Body of pancreas (tissue), 4 donors: ENCODE data around the gene SLC25A42. TPM values are rescaled to one million over a fixed set of nuclear protein-coding genes. Genes with fewer than 3 reads are reported as not detected.

Experiments
- ATAC-seq: fragments of 150-250 bp; one replicate; pipeline ENCODE4 v1.9.1; 2016
- DNase-seq, 4 donors: peaks; one replicate each; pipeline ENCODE4 v3.0.0-alpha.2; 2019
- H3K27ac ChIP-seq, 4 donors: fragments of 200-600 bp; sonication (generic); 1 replicate in 3 of 4; 2 replicates in 1 of 4; pipeline versions ENCODE4 v1.5.1 to v1.6.1; 2016 to 2019; ENCODE audit warnings: mild to moderate bottlenecking in 1 of 4, mixed read lengths in 1 of 4, moderate library complexity in 1 of 4
- H3K27me3 ChIP-seq, 2 donors: fragments of 200-600 bp; sonication (generic); one replicate each; pipeline ENCODE4 v1.6.0; 2016; ENCODE audit warnings: mild to moderate bottlenecking in 1 of 2
- H3K36me3 ChIP-seq, 2 donors: fragments of 200-600 bp; sonication (generic); replicated peaks in 1 of 2; 2 replicates each; pipeline ENCODE4 v1.5.1; 2016; ENCODE audit warnings: low read depth in 2 of 2; ENCODE audit not compliant: insufficient read depth in 1 of 2
- H3K4me1 ChIP-seq: fragments of 200-600 bp; sonication (generic); one replicate; pipeline ENCODE4 v1.6.0; 2016
- H3K4me3 ChIP-seq, 2 donors: fragments of 200-600 bp; sonication (generic); 1 replicate in 1 of 2; 2 replicates in 1 of 2; pipeline ENCODE4 v1.5.1; 2016 to 2019
- H3K9me3 ChIP-seq, 3 donors: fragments of 200-600 bp; sonication (generic); 1 replicate in 2 of 3; 2 replicates in 1 of 3; pipeline ENCODE4 v1.5.1; 2016
- CTCF ChIP-seq, 7 experiments: fragments of 450-650 bp in 4 of 7; fragments of 200-600 bp in 3 of 7; sonication (generic) in 3 of 7; IDR thresholded peaks; one replicate each; pipeline ENCODE4 v1.5.1; 2016 to 2019; ENCODE audit warnings: antibody characterized with exemption in 7 of 7
- POLR2A ChIP-seq, 3 donors: fragments of 450-650 bp; IDR thresholded peaks; one replicate each; pipeline ENCODE4 v1.6.1; 2016; ENCODE audit warnings: antibody characterized with exemption in 3 of 3, mild to moderate bottlenecking in 2 of 3
- WGBS, 2 donors: methylation state at CpG; one replicate each; pipeline ENCODE4 v1.1.5; 2017; 5-methylcytosine and 5-hydroxymethylcytosine counted together
- intact Hi-C: fragments of 100-400 bp; cut with DNase I; formaldehyde crosslinking; loops from one replicate; pipeline ENCODE4 v1.15.1; 2023
- total RNA-seq, 2 donors: library from RNA; depleted of rRNA; stranded (reverse); fragments of >200 nt; gene quantifications; one replicate each; pipeline ENCODE4 v1.1.0, GENCODE V29; 2016

SLC25A42 gene
- total RNA-seq, 2 donors from 2014 or later: 10.1 to 24.7 TPM

GRCh38 chr19:19055701-19056100 lies 8.1 kb upstream of the SLC25A42 start:
- H3K27ac ChIP-seq: no peak overlapping the region
- no peaks in the 10 kb centered on the region for H3K27me3 ChIP-seq
- no peak for TF ChIP-seq POLR2A (IDR thresholded peaks at IDR 0.05)
- no peak for TF ChIP-seq CTCF (IDR thresholded peaks at IDR 0.05)
- DNase-seq: no peak
- no peaks in the 10 kb centered on the region for H3K4me1 ChIP-seq
- no peaks in the 10 kb centered on the region for H3K9me3 ChIP-seq
- WGBS, 2 donors: 93 to 95% methylated on average over 4 to 13 of the region's 13 CpGs
- no peak for ATAC-seq
- no peak overlapping the region for H3K4me3 ChIP-seq
- no peaks in the 10 kb centered on the region for H3K36me3 ChIP-seq
- intact Hi-C loops: loop anchor here (10.0 kb wide), 1 partner anchor 79 kb away; the partner anchor contains the start of gene TMEM161A

DNA sequence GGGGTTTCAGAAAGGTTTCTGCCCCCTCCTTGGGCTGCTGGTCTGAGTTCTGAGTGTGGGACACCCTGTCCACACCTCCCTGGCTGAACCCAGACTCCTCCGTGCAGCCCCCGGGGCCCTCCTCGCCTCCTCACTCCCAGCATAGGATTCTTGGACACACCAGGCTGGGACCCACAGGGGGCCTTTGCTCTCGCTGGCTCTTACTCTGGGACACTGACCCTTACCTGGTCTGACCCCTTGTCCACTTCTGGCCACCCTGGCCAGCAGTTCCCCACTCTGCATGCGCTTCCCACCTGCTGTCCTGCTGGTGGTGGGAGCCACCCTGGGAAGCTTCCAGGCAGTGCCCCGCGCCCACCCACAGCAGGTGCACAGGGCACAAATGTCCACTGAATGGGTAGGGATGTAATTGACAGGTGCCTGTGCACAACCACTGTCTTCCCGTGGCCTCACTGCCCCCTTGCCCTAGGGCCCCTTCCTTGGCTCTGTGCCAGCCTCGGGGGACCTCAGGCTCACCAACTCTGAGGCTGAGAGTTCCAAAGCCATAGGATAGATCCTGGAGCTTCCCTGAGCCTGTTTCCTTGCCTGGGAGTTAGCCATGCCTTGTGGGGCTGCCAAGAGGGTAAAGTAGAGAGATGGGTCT lies 7.0 kb upstream of the SLC25A42 start:
- 80 to 96% methylated on average over 3 to 9 of the region's 9 CpGs for WGBS, 2 donors
- DNase-seq: no peak
- ATAC-seq: no peak
- H3K9me3 ChIP-seq: no peaks in the 10 kb centered on the region
- intact Hi-C loops: loop anchor here (10.0 kb wide), 1 partner anchor 78 kb away; the partner anchor contains the start of gene TMEM161A
- no peaks in the 10 kb centered on the region for H3K27me3 ChIP-seq
- H3K36me3 ChIP-seq: no peaks in the 10 kb centered on the region
- H3K4me1 ChIP-seq: peaks cover 8% of the 10 kb centered on the region
- no peak overlapping the region for H3K4me3 ChIP-seq
- TF ChIP-seq POLR2A (IDR thresholded peaks at IDR 0.05) (no peak), CTCF (IDR thresholded peaks at IDR 0.05) (no peak)
- no peak overlapping the region for H3K27ac ChIP-seq

DNA sequence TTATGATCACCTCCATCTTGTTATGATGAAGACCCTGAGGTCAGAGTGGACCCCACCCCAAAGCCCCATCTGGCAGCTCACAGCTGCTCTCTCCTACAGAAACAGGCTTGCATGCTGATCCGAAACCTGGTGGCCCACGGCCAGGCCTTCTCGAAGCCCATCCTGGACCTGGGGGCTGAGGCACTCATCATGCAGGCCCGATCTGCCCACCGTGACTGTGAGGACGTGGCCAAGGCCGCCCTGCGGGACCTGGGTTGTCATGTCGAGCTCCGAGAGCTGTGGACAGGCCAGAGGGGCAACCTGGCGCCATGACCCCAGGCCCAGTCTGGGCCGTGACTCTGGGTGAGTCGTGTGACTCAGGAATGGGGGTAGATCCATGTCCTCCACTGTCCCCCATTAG lies 6.5 kb upstream of the SLC25A42 start:
- no peaks in the 10 kb centered on the region for H3K36me3 ChIP-seq
- DNase-seq: no peak

DNA sequence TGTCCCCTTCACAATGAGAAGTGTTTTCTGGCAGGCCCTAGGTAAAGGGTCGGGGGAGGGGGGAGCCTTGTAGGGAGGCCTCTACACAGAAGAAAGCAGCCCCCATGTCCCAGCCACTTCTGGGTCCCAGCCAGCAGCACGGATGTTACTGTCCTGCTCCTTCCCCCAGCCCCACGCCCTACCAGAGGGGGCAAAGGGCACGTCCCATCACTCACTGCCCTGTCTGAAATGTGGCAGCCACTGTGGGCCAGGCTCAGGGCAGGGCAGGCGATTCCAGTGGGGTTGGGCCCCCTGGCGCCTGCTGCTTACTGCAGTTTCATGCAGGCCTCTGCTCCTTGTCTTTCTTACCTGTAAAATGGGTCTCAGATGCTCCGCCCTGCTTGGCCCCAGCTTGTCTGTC lies 6.1 kb upstream of the SLC25A42 start:
- no peak for TF ChIP-seq CTCF (IDR thresholded peaks at IDR 0.05)
- TF ChIP-seq POLR2A (IDR thresholded peaks at IDR 0.05): no peak
- Histone ChIP-seq H3K4me3 (no peak overlapping the region), H3K27me3 (no peaks in the 10 kb centered on the region), H3K4me1 (peaks cover 14% of the 10 kb centered on the region), H3K27ac (no peak overlapping the region), H3K9me3 (no peaks in the 10 kb centered on the region), H3K36me3 (no peaks in the 10 kb centered on the region)
- no peak for DNase-seq
- 79 to 80% methylated on average over 2 to 7 of the region's 7 CpGs for WGBS, 2 donors
- intact Hi-C loops: loop anchor here (10.0 kb wide), 1 partner anchor 77 kb away; the partner anchor contains the start of gene TMEM161A
- ATAC-seq: no peak

More for the DNA sequence above, 6.5 kb upstream of the SLC25A42 start:
- no peaks in the 10 kb centered on the region for H3K27me3 ChIP-seq
- WGBS, 2 donors: 88% methylated on average over 13 of the region's 13 CpGs; no CpG with 5 or more reads in 1 of the 2 donors
- intact Hi-C loops: loop anchor here (10.0 kb wide), 1 partner anchor 77 kb away; the partner anchor contains the start of gene TMEM161A
- no peak overlapping the region for H3K27ac ChIP-seq
- H3K9me3 ChIP-seq: no peaks in the 10 kb centered on the region
- H3K4me3 ChIP-seq: no peak overlapping the region
- TF ChIP-seq POLR2A (IDR thresholded peaks at IDR 0.05) (no peak), CTCF (IDR thresholded peaks at IDR 0.05) (no peak)
- ATAC-seq: no peak
- peaks cover 13% of the 10 kb centered on the region for H3K4me1 ChIP-seq
